Colonic mucosa (tissue), 4 donors: Measurements from ENCODE around the gene AADAC. TPM values are rescaled to one million over a fixed set of nuclear protein-coding genes. Genes with fewer than 3 reads are reported as not detected.

Experiments
- DNase-seq: peaks from one replicate; pipeline ENCODE4 v3.0.0-alpha.2; 2020
- H3K27ac ChIP-seq: fragments of 200-600 bp; one replicate; pipeline ENCODE4 v1.8.0; 2021
- H3K27me3 ChIP-seq: fragments of 200-600 bp; one replicate; pipeline ENCODE4 v1.8.0; 2021
- H3K36me3 ChIP-seq: fragments of 200-600 bp; one replicate; pipeline ENCODE4 v1.8.0; 2021
- H3K4me1 ChIP-seq: fragments of 200-600 bp; one replicate; pipeline ENCODE4 v1.8.0; 2021; ENCODE audit warnings: mild to moderate bottlenecking
- H3K4me3 ChIP-seq: fragments of 200-600 bp; one replicate; pipeline ENCODE4 v1.8.0; 2021
- H3K9ac ChIP-seq, 2 donors: one replicate each; pipeline ENCODE4 v1.7.0; 2013; ENCODE audit warnings: control low read depth in 2 of 2, low read depth in 2 of 2, low read length in 2 of 2
- H3K9me3 ChIP-seq: fragments of 200-600 bp; one replicate; pipeline ENCODE4 v1.8.0; 2021
- CTCF ChIP-seq: fragments of 200-600 bp; IDR thresholded peaks from one replicate; pipeline ENCODE4 v1.8.0; 2022; ENCODE audit warnings: antibody characterized with exemption, mild to moderate bottlenecking
- intact Hi-C: fragments of 100-400 bp; cut with DNase I; formaldehyde crosslinking; loops from one replicate; pipeline ENCODE4 v1.14.1; 2022
- total RNA-seq, 2 donors: library from RNA; stranded (reverse); fragmentation: NEBNext Ultra II Directional in 1 of 2; extraction: Animal tissue kit (Norgen Biotek cat#: 25700) in 1 of 2; gene quantifications; one replicate each; pipeline ENCODE4 v1.2.1, GENCODE V29; 2021
- donor health status: healthy.
- donor health status: DM: no; HTN: no; CAD: no.
- donor health status: DM: no; HTN: no; CAD: no.

The AADAC gene
- total RNA-seq, 2 donors from 2014 or later: 0.15 TPM; not detected in 1

GRCh38 chr3:151877269-151877668 lies 63.4 kb downstream of the AADAC start:
- TF ChIP-seq CTCF: no peak
- no peaks in the 10 kb centered on the region for H3K4me1 ChIP-seq
- no peaks in the 10 kb centered on the region for H3K9me3 ChIP-seq
- no peak overlapping the region for H3K4me3 ChIP-seq
- no peaks in the 10 kb centered on the region for H3K27me3 ChIP-seq
- H3K9ac ChIP-seq: no peak overlapping the region
- no peak overlapping the region for H3K27ac ChIP-seq
- no peak for DNase-seq
- no peaks in the 10 kb centered on the region for H3K36me3 ChIP-seq
- intact Hi-C loops: no loop called here

Other genes with a start within 250 kb of the AADAC start
- gene AADACL2, start 80.2 kb upstream of the AADAC start, total RNA-seq: not detected
- gene SUCNR1, start 59.5 kb downstream of the AADAC start, total RNA-seq: under 1 TPM; 0.05 to 0.42 TPM